Measurements from ENCODE around the gene CXCL8. TPM values are rescaled to one million over a fixed set of nuclear protein-coding genes. Genes with fewer than 3 reads are reported as not detected.
A peak's percentile ranks its signal among the peaks of the same experiment; 100 is the strongest.

CXCL8 gene
- total and polyA plus RNA-seq, 9 of the 15 experiments (the other 6 are each of a cell fraction or from before 2014, with no cell fraction given): 1.6 to 7.7 (median 3.3) TPM

DNA sequence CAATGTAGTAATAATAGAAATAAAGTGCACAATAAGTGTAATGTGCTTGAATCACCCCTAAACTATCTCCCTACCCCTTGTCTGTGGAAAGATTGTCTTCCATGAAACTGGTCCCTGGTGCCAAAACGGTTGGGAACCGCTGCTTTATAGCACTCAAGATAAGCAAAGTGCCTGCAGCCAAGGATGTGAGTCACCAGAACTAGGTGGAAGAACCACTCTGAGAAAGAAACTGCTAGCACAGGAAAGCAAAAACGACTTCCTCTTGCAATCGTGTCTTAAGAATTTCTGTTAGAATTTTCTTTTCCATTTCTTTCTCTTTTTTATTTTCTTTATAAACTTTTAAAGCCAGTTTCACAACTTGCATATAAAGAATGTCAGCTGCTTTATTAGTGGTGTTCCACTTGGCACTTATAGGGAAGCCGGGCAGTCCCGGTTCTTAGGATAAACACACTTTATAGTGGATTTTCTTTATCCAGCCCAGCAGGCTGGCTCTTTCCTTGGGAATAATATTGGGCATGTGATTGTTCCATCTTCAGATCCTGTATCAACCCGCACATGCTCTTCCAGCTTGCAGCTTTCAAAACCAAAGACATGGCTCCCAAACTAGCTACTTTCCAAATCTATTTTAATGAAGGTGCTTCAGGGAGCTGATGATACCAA, 32.3 kb upstream of the CXCL8 start (continued):
- no peak for TF ChIP-seq YY1 (IDR thresholded peaks at IDR 0.05; ENCODE audit: borderline replicate concordance in 1 of 3, control insufficient read depth in 1 of 3, extremely low read depth in 1 of 3, insufficient read depth in 3 of 3, insufficient read length in 1 of 3, insufficient replicate concordance in 2 of 3, low read depth in 1 of 3, low read length in 2 of 3)
- no peak for TF ChIP-seq ERF (CRISPR knock-in tag; IDR thresholded peaks at IDR 0.05)
- peak; percentile 59 for TF ChIP-seq BRD9 (IDR thresholded peaks at IDR 0.05; ENCODE audit: low read depth, partially characterized antibody)
- peak; percentile 77; the same call in 1 of the 2 replicates for TF ChIP-seq ZNF197 (CRISPR knock-in tag; IDR thresholded peaks at IDR 0.05; ENCODE audit: low read depth)
- TF ChIP-seq POLR2AphosphoS5 (IDR thresholded peaks at IDR 0.05; ENCODE audit: control insufficient read depth, insufficient read depth, low read depth, low read length): peak; percentile 70
- TF ChIP-seq KAT8 (IDR thresholded peaks at IDR 0.05; ENCODE audit: low read depth): no peak
- 0 out of 2 replicates have a peak, but pooled peaks have one; percentile 13 for TF ChIP-seq DMBX1 (CRISPR knock-in tag; IDR thresholded peaks at IDR 0.05; ENCODE audit: borderline replicate concordance)
- peak; percentile 93 for TF ChIP-seq EP300 (IDR thresholded peaks at IDR 0.05; ENCODE audit: low read length)
- TF ChIP-seq RNF2 (IDR thresholded peaks at IDR 0.05): peak; percentile 94
- peak; percentile 16; the same call in 1 of the 2 replicates for TF ChIP-seq TAL1 (IDR thresholded peaks at IDR 0.05)
- TF ChIP-seq CEBPG (CRISPR knock-in tag; IDR thresholded peaks at IDR 0.05): no peak
- TF ChIP-seq CEBPG (tag; conservative IDR thresholded peaks at IDR 0.05 in 1 of 2, IDR thresholded peaks at IDR 0.05 in 1 of 2): 0 out of 4 replicates have a peak, but pooled peaks of 1 of the 2 experiments have one; percentile 16
- 0 out of 2 replicates have a peak, but pooled peaks have one; percentile 52 for TF ChIP-seq NBN (IDR thresholded peaks at IDR 0.05; ENCODE audit: low read depth)
- peak; percentile 40; the same call in 1 of the 2 replicates for TF ChIP-seq JUNB (CRISPR knock-in tag; conservative IDR thresholded peaks at IDR 0.05)
- TF ChIP-seq BRF1 (IDR thresholded peaks at IDR 0.05; ENCODE audit: borderline replicate concordance, extremely low read depth, insufficient read length): no peak
- peak; percentile 32; the same call in 1 of the 2 replicates for TF ChIP-seq KLF16 (IDR thresholded peaks at IDR 0.05)
- peak; percentile 72 for TF ChIP-seq TCF3 (CRISPR knock-in tag; IDR thresholded peaks at IDR 0.05)
- TF ChIP-seq HNRNPL (IDR thresholded peaks at IDR 0.05; ENCODE audit: low read depth, low read length): no peak
- TF ChIP-seq, protein P1, sequence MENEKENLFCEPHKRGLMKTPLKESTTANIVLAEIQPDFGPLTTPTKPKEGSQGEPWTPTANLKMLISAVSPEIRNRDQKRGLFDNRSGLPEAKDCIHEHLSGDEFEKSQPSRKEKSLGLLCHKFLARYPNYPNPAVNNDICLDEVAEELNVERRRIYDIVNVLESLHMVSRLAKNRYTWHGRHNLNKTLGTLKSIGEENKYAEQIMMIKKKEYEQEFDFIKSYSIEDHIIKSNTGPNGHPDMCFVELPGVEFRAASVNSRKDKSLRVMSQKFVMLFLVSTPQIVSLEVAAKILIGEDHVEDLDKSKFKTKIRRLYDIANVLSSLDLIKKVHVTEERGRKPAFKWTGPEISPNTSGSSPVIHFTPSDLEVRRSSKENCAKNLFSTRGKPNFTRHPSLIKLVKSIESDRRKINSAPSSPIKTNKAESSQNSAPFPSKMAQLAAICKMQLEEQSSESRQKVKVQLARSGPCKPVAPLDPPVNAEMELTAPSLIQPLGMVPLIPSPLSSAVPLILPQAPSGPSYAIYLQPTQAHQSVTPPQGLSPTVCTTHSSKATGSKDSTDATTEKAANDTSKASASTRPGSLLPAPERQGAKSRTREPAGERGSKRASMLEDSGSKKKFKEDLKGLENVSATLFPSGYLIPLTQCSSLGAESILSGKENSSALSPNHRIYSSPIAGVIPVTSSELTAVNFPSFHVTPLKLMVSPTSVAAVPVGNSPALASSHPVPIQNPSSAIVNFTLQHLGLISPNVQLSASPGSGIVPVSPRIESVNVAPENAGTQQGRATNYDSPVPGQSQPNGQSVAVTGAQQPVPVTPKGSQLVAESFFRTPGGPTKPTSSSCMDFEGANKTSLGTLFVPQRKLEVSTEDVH (IDR thresholded peaks at IDR 0.05; ENCODE audit: low read depth, partially characterized antibody): no peak
- no peak for TF ChIP-seq GABPB2 (CRISPR knock-in tag; conservative IDR thresholded peaks at IDR 0.05)
- peak; percentile 21 for TF ChIP-seq TAF9B (IDR thresholded peaks at IDR 0.05; ENCODE audit: partially characterized antibody)
- TF ChIP-seq PTTG1 (tag; IDR thresholded peaks at IDR 0.05; ENCODE audit: low read depth): no peak
- TF ChIP-seq FOXM1 (IDR thresholded peaks at IDR 0.05; ENCODE audit: low read depth): peak; percentile 10; the same call in 1 of the 2 replicates
- no peak for TF ChIP-seq FOXM1 (CRISPR knock-in tag; IDR thresholded peaks at IDR 0.05; ENCODE audit: low read depth)
